GM12878 (cell line): ENCODE measurements around the gene PNMA1. TPM values are rescaled to one million over a fixed set of nuclear protein-coding genes. Genes with fewer than 3 reads are reported as not detected.

Experiments used
- BHLHE40 ChIP-seq, 2 experiments: fragments of 450-650 bp in 1 of 2; IDR thresholded peaks; 2 replicates each; pipeline ENCODE4 v1.6.1; 2011 to 2017; ENCODE audit warnings: low read depth in 2 of 2, borderline replicate concordance in 1 of 2, improper control_type of control experiment in 1 of 2, low read length in 1 of 2, mild to moderate bottlenecking in 1 of 2
- DPF2 ChIP-seq: fragments of 450-650 bp; IDR thresholded peaks from 2 replicates; pipeline ENCODE4 v1.6.1; 2017; ENCODE audit warnings: mild to moderate bottlenecking
- E2F8 ChIP-seq: fragments of 450-650 bp; IDR thresholded peaks from 2 replicates; pipeline ENCODE4 v1.6.1; 2018; ENCODE audit warnings: mild to moderate bottlenecking, low read depth, moderate library complexity; ENCODE audit not compliant: partially characterized antibody
- MEF2A ChIP-seq: IDR thresholded peaks from 2 replicates; pipeline ENCODE4 v1.6.1; 2011; ENCODE audit warnings: low read depth, mild to moderate bottlenecking, low read length, moderate library complexity; ENCODE audit not compliant: insufficient read depth
- MTA3 ChIP-seq: IDR thresholded peaks from 2 replicates; pipeline ENCODE4 v1.6.1; 2012; ENCODE audit warnings: low read length, inconsistent platforms, borderline replicate concordance
- MXI1 ChIP-seq: fragments of 150-350 bp; IDR thresholded peaks from 2 replicates; pipeline ENCODE4 v1.6.1; 2011; ENCODE audit warnings: low read depth, mild to moderate bottlenecking, inconsistent platforms, low read length, improper control_type of control experiment
- NFXL1 ChIP-seq: fragments of 450-650 bp; IDR thresholded peaks from 2 replicates; pipeline ENCODE4 v1.6.1; 2017; ENCODE audit warnings: antibody characterized with exemption, mild to moderate bottlenecking, borderline replicate concordance
- NR2F1 ChIP-seq: fragments of 450-650 bp; conservative IDR thresholded peaks from 2 replicates; pipeline ENCODE4 v1.6.1; 2017; ENCODE audit warnings: mild to moderate bottlenecking
- PAX8 ChIP-seq: fragments of 450-650 bp; IDR thresholded peaks from 2 replicates; pipeline ENCODE4 v1.6.1; 2017; ENCODE audit warnings: mild to moderate bottlenecking, moderate library complexity
- POLR2A ChIP-seq: IDR thresholded peaks from 2 replicates; pipeline ENCODE4 v1.6.1; 2011; ENCODE audit warnings: low read depth, mild to moderate bottlenecking, low read length
- SREBF1 ChIP-seq: IDR thresholded peaks from 2 replicates; pipeline ENCODE4 v1.6.1; 2012; ENCODE audit warnings: mild to moderate bottlenecking, low read length
- SREBF2 ChIP-seq: IDR thresholded peaks from 2 replicates; pipeline ENCODE4 v1.6.1; 2012; ENCODE audit warnings: mild to moderate bottlenecking, low read length
- TAF1 ChIP-seq: IDR thresholded peaks from 2 replicates; pipeline ENCODE4 v1.6.1; 2011; ENCODE audit warnings: mild to moderate bottlenecking, low read depth, low read length, borderline replicate concordance
- TBL1XR1 ChIP-seq: IDR thresholded peaks from 2 replicates; pipeline ENCODE4 v1.6.1; 2012; ENCODE audit warnings: low read depth, low read length, improper control_type of control experiment
- ZNF217 ChIP-seq: fragments of 450-650 bp; IDR thresholded peaks from 2 replicates; pipeline ENCODE4 v1.6.1; 2017; ENCODE audit warnings: antibody characterized with exemption, mild to moderate bottlenecking
- ZNF24 ChIP-seq: fragments of 450-650 bp; IDR thresholded peaks from 2 replicates; pipeline ENCODE4 v1.6.1; 2017; ENCODE audit warnings: antibody characterized with exemption, mild to moderate bottlenecking
- ZZZ3 ChIP-seq: IDR thresholded peaks from 2 replicates; pipeline ENCODE4 v1.6.1; 2011; ENCODE audit warnings: low read depth; ENCODE audit not compliant: control insufficient read depth, insufficient read length
- polyA plus RNA-seq, 11 experiments: library from polyadenylated mRNA; depleted of rRNA in 4 of 11; unstranded in 6 of 11; stranded (reverse) in 5 of 11; fragments of >200 nt; fragmentation: Nextera tagmentation in 4 of 11; fragmentation: Illumina TruSeq in 1 of 11; extraction: Ambion mirVana in 4 of 11; extraction: Trizol in 1 of 11; gene quantifications; 1 replicate in 1 of 11; 2 replicates in 10 of 11; pipeline versions ENCODE4 v1.2.1 to v1.2.3, GENCODE V29; 2011 to 2016; ENCODE audit warnings: inconsistent platforms in 2 of 11, missing spikeins in 2 of 11, low read depth in 1 of 11
- total RNA-seq, 4 experiments: library from RNA; depleted of rRNA in 3 of 4; stranded (reverse); fragments of >200 nt in 3 of 4; fragmentation: Illumina TruSeq in 1 of 4; extraction: Trizol in 1 of 4; gene quantifications; 2 replicates each; pipeline versions ENCODE4 v1.2.1 to v1.2.3, GENCODE V29; 2013 to 2021
- TF ChIP-seq, protein P1 (sequence below): fragments of 450-650 bp; IDR thresholded peaks from 2 replicates; pipeline ENCODE4 v1.6.1; 2018; ENCODE audit warnings: borderline replicate concordance, mild to moderate bottlenecking; ENCODE audit not compliant: partially characterized antibody
- TF ChIP-seq, protein P2 (sequence below): fragments of 450-650 bp; IDR thresholded peaks from 2 replicates; pipeline ENCODE4 v1.6.1; 2016; ENCODE audit warnings: mild to moderate bottlenecking, moderate library complexity, borderline replicate concordance

PNMA1 gene
- total and polyA plus RNA-seq, 10 of the 15 experiments (the other 5 are each of a cell fraction or from before 2014, with no cell fraction given): 1.8 to 39.3 (median 11.1) TPM

GRCh38 chr14:73713803-73714655 is at the start of gene PNMA1 (continued):
- TF ChIP-seq TAF1 (peak; percentile 75; the same call in 1 of the 2 replicates), TBL1XR1 (0 out of 2 replicates have a peak, but pooled peaks have one; percentile 16), MEF2A (no peak), DPF2 (peak; percentile 67), BHLHE40 (IDR thresholded peaks at IDR 0.05; ENCODE audit: borderline replicate concordance in 1 of 2, low read depth in 2 of 2, low read length in 1 of 2) (peak; percentile 36 to 77; a peak in 2 of 4 replicates), ZNF24 (peak; percentile 41; the same call in 1 of the 2 replicates), POLR2A (peak; percentile 86), ZZZ3 (no peak), MTA3 (peak; percentile 56; the same call in 1 of the 2 replicates), MXI1 (peak; percentile 85), ZNF217 (peak; percentile 37; the same call in 1 of the 2 replicates), E2F8 (no peak), NR2F1 (no peak), PAX8 (no peak), SREBF2 (no peak), NFXL1 (0 out of 2 replicates have a peak, but pooled peaks have one; percentile 28), SREBF1 (no peak)
- TF ChIP-seq, protein P1, sequence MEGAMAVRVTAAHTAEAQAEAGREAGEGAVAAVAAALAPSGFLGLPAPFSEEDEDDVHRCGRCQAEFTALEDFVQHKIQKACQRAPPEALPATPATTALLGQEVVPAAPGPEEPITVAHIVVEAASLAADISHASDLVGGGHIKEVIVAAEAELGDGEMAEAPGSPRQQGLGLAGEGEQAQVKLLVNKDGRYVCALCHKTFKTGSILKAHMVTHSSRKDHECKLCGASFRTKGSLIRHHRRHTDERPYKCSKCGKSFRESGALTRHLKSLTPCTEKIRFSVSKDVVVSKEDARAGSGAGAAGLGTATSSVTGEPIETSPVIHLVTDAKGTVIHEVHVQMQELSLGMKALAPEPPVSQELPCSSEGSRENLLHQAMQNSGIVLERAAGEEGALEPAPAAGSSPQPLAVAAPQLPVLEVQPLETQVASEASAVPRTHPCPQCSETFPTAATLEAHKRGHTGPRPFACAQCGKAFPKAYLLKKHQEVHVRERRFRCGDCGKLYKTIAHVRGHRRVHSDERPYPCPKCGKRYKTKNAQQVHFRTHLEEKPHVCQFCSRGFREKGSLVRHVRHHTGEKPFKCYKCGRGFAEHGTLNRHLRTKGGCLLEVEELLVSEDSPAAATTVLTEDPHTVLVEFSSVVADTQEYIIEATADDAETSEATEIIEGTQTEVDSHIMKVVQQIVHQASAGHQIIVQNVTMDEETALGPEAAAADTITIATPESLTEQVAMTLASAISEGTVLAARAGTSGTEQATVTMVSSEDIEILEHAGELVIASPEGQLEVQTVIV: no peak
- TF ChIP-seq, protein P2, sequence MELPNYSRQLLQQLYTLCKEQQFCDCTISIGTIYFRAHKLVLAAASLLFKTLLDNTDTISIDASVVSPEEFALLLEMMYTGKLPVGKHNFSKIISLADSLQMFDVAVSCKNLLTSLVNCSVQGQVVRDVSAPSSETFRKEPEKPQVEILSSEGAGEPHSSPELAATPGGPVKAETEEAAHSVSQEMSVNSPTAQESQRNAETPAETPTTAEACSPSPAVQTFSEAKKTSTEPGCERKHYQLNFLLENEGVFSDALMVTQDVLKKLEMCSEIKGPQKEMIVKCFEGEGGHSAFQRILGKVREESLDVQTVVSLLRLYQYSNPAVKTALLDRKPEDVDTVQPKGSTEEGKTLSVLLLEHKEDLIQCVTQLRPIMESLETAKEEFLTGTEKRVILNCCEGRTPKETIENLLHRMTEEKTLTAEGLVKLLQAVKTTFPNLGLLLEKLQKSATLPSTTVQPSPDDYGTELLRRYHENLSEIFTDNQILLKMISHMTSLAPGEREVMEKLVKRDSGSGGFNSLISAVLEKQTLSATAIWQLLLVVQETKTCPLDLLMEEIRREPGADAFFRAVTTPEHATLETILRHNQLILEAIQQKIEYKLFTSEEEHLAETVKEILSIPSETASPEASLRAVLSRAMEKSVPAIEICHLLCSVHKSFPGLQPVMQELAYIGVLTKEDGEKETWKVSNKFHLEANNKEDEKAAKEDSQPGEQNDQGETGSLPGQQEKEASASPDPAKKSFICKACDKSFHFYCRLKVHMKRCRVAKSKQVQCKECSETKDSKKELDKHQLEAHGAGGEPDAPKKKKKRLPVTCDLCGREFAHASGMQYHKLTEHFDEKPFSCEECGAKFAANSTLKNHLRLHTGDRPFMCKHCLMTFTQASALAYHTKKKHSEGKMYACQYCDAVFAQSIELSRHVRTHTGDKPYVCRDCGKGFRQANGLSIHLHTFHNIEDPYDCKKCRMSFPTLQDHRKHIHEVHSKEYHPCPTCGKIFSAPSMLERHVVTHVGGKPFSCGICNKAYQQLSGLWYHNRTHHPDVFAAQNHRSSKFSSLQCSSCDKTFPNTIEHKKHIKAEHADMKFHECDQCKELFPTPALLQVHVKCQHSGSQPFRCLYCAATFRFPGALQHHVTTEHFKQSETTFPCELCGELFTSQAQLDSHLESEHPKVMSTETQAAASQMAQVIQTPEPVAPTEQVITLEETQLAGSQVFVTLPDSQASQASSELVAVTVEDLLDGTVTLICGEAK: no peak
